Stimulated activated naive CD4-positive, alpha-beta T cell treated with Interleukin-2 at 50 U/mL for 16 hours (primary cell): ENCODE measurements around the gene PSMD14.
"Not testable (repeated sequence)": the region's sequence is repeated elsewhere in the genome, so short reads cannot be mapped to it uniquely, and the experiment has no call there.

Source experiments
- DNase-seq: peaks from one replicate; lab custom pipeline; 2025; lab: John Stamatoyannopoulos, UW

Gene PSMD14

DNA sequence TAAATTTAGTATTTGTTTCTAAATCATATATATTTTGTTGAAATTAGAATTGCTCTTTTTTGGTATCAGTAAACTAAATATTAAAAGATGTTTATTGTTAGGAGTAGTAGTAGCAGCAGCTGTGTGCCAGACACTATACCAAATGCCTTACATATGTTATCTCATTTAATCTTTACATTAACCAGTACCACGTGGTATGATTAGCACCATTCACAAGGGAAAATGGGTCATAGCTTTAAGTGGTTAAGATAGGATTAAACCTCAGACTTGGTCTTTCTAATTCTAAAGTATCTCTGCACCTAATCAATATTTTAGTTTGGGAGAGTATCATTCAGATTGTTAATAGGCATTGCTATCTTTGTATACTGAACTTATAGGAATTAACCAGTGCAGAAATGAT, 29.0 kb downstream of the PSMD14 start:
- no peak for DNase-seq

DNA sequence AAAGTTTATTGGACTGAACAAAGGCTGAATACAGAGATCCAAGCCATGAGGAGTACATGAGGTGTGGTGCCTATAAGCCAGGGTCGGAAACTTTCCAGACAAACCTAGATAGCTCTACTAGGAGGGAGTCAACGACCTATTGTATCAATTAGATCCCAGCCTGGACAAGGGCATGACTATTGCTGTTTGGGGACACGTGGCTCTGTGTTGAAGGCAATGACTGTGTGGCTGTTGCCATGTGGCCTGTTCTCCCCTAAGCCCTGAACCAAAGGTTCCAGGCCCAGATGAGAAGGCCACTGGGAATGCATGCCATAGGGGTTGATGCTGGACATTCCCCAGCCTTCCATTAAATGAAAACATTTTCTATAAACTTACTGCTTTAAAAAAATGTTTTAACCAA, 31.3 kb downstream of the PSMD14 start:
- not testable (repeated sequence) for DNase-seq

DNA sequence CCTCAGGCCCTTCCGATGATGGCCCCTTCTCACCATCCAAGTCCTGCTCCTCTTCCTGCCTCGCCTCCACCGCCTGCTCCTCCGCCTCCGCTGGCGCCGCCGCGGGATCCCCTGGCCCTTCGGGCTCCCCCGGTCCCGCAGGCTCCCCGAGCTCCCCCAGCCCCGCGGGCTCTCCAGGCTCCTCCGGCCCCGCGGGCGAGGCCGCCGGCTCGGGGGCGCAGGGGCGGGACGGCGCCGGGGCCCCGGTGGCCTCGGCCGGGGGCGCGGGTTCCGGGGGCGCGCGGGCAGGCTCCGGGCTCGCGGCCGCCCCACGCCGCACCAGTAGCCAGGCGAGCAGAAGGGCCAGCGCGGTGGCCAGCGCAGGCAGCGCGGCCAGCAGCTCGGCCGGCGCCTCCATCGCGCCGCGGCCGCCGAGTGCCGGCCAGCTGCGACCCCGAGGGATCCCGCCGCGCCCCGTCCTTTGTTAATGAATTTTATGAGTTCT, 32.7 kb downstream of the PSMD14 start:
- DNase-seq: not testable (repeated sequence)

DNA sequence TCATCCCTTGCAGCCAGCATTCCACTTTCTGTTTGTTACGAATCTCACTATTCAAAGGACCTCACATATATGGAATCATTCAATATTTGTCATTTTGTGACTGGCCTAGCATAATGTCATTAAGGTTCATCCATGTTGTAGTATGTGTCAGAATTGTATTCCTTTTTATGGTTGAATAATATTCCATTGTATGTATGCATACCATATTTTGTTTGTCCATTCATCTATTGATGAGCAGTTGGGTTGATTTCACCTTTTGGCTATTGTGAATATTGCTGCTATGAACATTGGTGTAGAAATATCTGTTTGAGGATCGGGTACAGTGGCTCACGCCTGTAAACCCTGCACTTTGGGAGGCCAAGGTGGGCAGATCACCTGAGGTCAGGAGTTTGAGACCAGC, 35.0 kb downstream of the PSMD14 start:
- no peak for DNase-seq

DNA sequence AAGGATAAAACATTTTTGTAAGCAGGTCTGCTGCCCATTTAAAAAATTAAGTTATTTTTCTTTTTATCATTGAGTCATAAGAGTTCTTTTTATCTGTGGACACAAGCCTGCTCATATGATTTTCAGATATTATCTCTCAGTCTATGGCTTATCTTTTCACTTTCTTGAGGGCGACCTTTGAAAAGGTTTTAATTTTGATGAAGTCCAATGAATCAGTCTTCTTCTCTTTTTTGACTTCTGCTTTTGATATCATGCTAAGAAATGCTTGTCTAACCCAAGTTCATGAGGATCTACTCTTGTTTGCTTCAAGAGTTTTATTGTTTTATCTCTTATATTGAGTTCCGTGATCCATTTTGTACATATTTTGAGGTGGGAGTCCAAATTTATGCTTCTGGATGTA, 36.5 kb downstream of the PSMD14 start:
- DNase-seq: no peak

DNA sequence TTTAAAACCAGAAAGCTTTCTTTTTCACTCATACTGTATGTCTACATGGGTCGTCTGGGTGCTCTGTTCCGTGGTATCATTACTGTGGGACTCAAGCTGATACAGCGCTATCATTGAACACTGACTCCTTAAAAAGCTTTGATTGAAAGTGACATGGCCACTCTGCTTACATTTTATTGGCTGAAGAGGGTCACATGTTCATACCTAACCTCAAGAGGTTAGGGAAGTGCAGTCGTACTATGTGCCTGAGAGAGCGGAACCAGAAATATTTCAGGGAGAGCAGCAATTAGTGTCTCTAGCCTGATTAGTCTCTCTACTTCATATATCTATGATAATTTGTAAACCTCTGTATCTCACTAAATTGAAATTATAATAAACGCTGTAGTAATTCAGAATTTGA, 43.5 kb downstream of the PSMD14 start:
- DNase-seq: no peak

DNA sequence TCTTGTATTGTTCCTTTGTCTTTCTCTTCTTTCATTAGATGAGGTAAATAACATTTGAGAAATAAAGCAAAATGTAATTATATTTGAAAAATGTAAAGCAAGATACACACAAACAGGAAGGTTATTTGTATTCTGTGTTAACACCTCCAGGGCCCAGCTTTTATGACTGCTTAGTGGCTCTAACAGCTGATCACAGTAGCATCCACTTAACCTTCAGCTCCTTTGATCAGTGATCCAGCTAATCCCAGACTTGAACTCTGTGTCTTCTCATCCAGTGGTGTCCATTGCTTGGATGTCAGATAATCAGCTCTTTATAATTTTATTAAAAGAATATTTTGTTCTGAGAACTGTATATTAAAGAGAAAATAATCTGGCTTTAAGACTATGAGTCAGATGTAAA, 44.5 kb downstream of the PSMD14 start:
- no peak for DNase-seq

DNA sequence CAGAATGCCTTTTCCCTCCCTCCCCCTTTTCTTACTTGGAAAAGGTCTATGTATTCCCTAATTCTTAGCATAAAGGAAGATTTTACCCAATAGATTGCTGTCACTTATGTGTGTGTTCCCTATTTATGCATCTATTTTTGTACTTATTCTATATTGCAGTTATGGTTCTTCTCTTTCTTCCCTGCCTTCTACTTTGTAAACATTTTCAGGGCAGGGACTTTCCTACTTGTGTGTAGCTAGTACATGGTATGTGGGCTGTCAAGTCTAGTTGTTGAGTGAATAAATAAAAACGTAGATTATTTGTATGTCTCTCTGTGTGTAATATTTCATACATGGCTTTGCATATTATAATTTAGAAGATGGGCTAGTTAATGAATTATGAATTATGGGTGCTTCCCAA, 45.3 kb downstream of the PSMD14 start:
- DNase-seq: no peak

DNA sequence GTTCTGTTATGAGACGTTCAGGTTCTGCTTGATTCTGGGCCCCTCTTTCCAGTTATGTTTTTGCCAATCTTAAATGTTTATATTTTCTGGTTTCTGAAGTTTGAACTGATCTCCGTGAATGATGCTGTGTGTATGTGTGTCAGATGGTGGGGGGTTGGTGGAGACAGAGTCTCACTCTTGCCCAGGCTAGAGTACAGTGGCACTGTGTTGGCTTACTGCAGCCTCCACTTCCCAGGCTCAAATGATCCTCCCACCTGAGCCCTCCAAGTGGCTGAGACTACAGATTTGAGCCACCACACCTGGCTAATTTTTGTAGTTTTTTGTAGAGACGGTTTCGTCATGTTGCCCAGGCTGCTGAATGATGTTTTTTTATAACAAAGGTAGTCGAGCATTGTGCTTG, 45.9 kb downstream of the PSMD14 start:
- DNase-seq: no peak

DNA sequence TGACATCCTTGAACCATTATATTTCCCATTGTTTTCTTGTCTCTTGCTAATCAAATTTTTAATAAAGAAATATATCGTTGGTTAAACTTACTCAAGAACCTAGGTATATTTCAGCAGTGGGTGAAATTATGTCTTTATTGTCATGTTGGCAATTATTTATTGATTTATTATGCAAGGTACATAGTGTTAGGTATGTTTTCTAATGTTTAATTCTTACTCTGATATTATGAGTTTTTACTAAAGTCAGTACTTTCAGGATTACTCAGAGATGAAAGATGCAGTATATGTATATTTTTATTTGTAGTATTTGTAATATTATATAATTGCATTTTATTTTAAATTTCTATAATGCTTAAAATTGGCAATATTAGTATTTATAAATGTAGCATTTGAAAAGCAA, 46.9 kb downstream of the PSMD14 start:
- DNase-seq: no peak

DNA sequence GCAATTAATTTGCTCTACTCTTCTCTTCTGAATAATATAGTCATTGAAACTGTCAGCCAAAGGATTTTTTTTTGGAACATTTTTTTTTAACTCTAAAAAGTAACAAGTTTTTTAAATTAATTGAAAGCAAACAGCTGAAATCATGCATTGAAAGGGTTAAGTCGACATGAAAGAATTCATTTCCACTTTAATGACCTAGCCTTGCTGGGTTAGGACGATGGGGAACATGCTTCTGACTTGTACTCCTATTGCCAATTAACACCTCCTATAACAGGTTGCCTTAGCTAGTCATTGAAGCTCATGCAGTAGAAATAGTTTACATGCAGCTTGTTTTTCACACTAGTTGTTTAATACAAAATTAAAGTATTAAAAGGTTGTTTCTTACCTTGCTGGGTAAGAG, 47.8 kb downstream of the PSMD14 start:
- DNase-seq: no peak

DNA sequence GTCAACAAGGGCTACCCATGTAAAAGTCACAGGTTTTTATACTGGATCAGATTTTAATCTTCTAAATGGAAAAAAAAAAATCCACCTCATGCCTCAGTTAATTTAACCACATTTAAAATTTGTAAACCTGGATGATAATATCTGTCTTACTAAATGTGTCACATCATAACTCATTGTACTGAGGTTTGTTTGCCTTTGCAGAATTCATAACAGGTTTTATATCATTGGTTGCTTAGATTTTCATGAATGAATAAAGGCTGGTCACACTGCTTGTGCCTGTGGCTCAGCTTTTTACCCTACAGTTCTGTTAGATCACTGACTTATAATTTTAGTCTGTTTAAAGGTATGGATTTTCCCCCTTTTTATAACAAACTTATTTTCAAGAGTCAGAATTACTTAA, 48.9 kb downstream of the PSMD14 start:
- no peak for DNase-seq

DNA sequence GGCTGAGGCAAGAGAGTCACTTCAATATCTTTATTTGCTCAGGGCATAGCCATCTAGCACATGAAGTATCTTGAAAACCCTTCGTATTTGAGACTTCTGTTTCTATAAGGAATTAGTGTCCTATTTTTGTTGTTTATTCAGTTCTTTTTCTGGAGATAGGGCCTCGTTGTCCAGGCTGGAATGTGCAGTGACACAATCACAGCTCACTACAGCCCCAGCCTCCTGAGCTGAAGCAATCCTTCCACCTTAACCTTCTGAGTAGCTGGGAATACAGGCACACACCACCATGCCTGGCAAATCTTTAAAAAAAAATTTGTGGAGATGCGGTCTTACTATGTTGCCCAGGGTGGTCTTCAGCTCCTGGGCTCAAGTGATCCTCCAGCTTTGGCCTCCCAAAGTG, 50.6 kb downstream of the PSMD14 start:
- DNase-seq: no peak

DNA sequence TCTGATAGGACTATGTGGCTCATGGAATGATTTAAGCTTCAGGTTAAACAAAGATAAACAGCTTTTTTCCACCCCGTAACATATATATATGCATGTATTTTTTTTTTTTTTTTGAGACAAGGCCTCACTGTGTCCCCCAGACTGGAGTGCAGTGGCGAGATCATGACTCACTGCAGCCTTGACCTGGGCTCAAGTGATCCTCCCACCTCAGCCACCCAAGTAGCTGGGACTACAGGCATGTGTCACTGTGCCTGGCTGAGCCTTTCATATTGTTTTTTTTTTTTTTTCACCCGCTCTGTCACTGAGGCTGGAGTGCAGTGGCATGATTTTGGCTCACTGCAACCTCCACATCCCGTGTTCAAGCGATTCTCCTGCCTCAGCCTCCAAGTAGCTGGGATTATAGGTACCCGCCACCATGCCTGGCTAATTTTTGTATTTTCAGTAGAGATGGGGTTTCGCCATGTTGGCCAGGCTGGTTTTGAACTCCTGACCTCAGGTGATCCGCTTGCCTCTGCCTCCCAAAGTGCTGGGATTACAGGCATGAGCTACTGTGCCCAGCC, 52.0 kb downstream of the PSMD14 start:
- DNase-seq: not testable (repeated sequence)

DNA sequence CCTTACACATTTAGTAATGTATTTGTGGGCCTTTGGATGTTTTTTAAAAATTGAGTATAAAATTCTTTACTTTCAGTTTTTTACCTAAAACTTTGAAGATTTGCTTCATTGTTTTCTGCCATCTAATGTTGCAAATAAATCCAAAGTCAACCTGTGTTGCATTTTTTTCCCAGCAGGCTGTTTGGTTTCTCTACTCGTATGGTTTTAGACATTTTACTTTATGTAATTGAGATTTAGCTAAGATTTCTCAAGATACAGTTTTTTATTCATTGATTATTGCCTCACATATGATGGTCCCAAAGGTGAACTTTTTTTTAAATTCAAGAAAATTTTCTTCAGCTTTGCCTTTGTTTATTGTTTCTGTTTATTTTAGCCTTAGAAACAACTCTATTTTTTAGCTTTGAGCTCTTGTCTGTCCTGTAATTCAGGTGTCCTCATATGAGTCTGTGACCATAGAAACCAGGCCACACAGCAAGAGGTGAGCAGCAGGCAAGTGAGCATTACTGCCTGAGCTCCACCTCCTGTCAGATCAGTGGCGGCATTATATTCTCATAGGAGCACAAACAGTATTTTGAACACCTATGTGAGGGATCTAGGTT, 54.4 kb downstream of the PSMD14 start:
- no peak for DNase-seq

DNA sequence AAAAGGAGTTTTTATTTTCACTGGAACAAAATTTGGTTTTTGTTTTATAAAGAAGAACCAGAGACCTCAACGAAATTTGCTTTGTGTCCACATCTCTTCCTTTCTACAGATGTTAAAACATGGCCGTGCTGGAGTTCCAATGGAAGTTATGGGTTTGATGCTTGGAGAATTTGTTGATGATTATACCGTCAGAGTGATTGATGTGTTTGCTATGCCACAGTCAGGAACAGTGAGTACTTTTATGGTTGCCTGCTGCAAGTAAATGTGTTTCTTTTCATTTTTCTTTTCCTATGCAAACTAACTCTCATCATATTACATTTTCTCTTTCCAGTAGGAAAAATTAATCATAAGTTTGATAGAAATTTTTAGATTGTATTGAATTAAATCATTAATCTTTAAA, 59.5 kb downstream of the PSMD14 start:
- no peak for DNase-seq

DNA sequence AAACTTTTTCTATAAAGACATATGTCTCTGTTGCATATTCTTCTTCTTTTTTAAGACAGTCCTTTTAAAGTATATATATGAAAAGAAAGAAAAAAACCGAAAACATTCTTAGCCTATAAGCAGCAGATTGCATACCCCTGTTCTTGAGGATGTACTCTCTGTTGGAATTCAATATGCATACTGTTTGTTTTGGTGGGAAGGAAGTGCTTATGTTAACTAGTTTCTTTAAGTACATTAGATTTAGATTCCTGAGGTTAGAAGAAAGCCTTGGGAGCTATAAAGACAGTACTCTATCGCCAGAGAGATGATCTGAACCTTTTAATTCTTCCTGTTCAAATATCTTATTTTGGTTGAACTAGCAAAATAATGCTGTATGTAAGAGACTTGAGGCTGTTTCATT, 61.1 kb downstream of the PSMD14 start:
- DNase-seq: no peak

DNA sequence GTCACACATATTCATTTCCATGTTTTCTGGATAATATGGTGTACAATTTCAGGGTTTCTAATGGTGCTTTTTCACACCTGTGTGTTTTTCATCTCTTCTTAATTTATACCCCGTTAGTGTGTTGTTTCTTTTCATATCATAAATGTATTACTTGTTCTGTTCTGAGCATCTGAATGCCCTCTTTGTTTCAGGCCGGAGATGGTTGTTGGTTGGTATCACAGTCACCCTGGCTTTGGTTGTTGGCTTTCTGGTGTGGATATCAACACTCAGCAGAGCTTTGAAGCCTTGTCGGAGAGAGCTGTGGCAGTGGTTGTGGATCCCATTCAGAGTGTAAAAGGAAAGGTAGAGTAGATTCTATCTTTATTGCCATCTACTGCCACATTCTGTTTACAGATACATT, 62.8 kb downstream of the PSMD14 start:
- no peak for DNase-seq

DNA sequence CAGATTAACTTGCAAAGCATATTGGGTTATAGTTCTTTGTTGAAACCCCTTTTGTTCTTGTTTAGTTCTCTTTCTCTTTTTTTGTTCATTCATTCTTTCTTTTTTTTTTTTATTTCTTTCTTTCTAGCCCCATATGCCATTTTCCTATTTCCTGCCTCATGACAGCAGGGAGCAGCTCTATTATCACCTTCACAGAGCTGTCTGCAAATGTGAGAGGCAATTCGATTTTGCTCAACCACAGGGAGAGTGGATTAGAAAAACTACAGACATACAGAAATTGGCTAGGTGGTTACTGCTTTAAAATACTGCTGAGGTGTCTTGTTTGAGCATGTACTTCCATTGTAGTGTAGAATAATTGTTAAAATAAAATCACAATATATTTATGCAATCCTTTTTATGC, 63.6 kb downstream of the PSMD14 start:
- DNase-seq: no peak

DNA sequence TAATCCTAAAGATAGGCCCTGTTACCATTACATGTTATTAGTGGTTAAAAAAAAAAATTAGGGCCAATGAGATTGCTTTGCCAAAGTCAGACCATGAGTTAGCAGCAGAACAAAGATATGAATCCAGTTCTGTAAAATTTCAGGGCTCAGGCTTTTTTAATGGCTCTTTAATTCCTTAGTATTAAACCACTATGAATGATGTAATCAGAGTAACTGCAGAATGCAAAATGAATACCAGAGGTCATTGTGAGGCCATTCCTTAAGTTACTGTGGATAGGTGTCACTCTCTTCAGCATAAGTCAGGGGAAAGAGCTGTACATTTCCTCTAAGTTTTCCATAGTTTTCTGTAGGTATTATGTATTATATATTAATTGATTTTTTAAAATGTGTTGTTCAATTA, 65.7 kb downstream of the PSMD14 start:
- DNase-seq: no peak

DNA sequence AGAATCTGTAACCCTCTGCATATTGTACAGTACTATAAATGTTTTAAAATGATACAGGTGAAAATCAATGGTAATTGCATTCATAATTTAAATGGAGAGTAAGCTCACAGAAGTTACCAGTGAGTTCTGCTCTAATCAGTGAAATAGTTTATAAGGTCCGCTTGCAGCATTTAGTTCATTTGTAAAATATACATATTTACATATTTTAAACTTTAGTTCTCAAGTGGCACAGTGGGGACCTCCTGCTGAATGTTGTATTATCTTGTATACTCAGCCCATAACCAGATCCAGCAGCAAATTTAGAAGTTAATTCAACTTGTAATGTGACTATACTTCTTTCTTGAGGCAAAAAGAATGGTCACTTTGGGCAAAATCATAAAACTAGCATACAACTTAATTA, 66.2 kb downstream of the PSMD14 start:
- no peak for DNase-seq

DNA sequence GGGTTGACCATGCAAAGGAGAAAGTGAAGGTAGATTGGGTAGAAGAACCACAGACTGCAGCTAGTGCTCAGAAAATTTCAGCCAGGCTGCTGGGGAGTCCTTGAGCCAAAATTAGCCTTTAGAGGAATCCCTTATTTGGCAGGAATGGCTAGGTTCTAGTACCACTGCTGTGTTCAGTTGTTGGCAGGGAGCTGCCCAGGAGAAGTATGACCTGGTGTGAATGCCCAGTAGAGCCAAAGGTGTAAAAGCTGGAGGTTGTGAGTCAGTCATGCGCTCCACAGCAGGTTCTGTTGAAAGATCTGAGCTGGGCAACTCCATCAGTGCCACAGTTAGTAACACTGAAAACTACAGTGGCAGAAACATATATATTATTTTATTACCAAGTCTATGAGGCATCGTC, 71.5 kb downstream of the PSMD14 start:
- DNase-seq: no peak

DNA sequence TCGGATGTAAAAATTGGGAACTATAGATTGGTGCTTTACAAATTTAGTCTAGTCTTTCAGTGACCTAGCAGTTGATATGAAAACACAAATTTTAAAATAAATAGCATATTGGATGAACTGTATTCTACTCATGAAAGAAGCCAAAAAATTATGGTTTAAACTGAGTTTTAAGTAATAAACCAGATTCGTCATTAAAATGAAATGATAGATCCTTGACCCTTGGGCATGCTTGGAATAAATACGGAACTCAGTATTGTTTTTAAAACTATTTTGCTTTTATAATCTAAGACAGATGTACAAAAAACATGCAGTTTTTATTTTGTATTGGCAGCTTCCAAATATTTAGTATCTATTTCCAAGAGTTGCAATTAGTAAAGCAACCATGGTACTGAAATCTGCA, 73.3 kb downstream of the PSMD14 start:
- no peak for DNase-seq

DNA sequence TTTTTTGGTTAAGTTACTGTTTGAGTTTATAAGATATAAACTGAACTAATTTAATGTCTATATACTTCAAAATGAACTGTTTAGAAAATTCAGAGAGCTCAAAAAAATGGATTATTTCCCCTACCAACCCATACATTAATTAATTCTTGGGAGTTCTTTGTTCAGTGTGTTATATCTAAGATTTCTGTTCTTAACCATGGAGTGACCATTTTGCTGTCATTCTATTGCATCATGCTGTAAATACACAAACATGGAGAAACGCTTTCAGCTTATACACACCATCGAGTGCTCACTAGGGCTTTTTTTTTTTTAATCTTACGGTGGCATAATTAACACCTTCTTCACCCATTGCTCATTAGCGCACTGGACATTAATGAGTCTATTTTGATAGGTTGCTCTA, 74.5 kb downstream of the PSMD14 start:
- no peak for DNase-seq
